ENCODE measurements around the gene MAPK7.
A peak's percentile ranks its signal among the peaks of the same experiment; 100 is the strongest.

Gene MAPK7

DNA sequence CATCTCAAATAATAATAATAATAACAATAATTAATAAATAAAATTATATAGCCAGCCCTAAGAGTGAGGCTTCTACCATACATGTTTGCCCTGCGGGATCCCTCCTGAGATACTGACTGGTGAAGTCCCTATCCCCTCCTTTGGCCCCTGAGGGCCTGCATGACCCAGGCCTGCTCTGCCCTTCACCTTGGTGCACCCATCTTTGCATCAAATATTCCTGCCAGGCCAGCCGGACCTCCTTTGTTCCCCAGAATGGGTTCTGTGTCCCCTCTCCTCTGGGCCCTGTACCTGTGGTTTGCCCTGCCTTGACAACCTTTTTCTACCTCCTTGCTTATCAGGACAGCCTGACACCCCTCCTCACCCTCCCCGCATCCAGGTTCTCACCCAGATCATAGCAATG, 30.8 kb downstream of the MAPK7 start:
- no peaks in the 10 kb centered on the region for H3K27me3 ChIP-seq (ENCODE audit: control insufficient read depth in 1 of 2, insufficient read depth in 2 of 2, low read length in 2 of 2)
- H3K27ac ChIP-seq (ENCODE audit: low read depth, low read length), result no peak overlapping the region
- no peak overlapping the region for H3K9ac ChIP-seq (ENCODE audit: low read depth in 1 of 2, low read length in 2 of 2)
- no peak overlapping the region for H3K4me3 ChIP-seq (ENCODE audit: low read depth in 1 of 2, low read length in 2 of 2)
- no peaks in the 10 kb centered on the region for H3K36me3 ChIP-seq (ENCODE audit: control insufficient read depth in 1 of 2, insufficient read depth in 2 of 2, low read length in 2 of 2)
- no peaks in the 10 kb centered on the region for H3K4me1 ChIP-seq (ENCODE audit: control insufficient read depth in 1 of 2, insufficient read depth in 2 of 2, low read length in 2 of 2)
- no peaks in the 10 kb centered on the region for H3K9me3 ChIP-seq (ENCODE audit: control insufficient read depth in 1 of 2, low read length in 2 of 2)

DNA sequence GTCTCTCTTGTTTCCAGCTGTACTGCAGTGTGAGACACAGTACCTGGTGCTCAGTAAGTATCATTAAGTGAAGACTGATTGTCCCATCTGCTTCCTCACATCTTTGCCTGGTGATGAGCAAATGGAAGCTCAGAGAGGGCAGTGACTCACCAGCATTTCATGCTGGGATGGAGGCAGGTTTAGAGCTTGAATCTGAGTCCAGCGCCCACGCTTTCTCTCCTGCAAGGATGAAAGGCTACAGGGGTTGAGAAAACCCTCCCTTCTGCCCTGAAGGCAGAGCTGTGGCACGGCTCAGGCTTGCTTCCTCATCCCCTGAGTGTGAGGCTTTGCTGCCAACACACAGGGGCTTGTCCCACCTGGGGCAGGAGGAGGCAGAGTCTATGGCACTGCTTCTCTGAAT, 31.2 kb downstream of the MAPK7 start:
- no peak overlapping the region for H3K27ac ChIP-seq (ENCODE audit: low read depth, low read length)
- H3K36me3 ChIP-seq (ENCODE audit: control insufficient read depth in 1 of 2, insufficient read depth in 2 of 2, low read length in 2 of 2), result no peaks in the 10 kb centered on the region
- no peaks in the 10 kb centered on the region for H3K4me1 ChIP-seq (ENCODE audit: control insufficient read depth in 1 of 2, insufficient read depth in 2 of 2, low read length in 2 of 2)
- H3K4me3 ChIP-seq (ENCODE audit: low read depth in 1 of 2, low read length in 2 of 2), result no peak overlapping the region
- no peaks in the 10 kb centered on the region for H3K27me3 ChIP-seq (ENCODE audit: control insufficient read depth in 1 of 2, insufficient read depth in 2 of 2, low read length in 2 of 2)
- H3K9ac ChIP-seq (ENCODE audit: low read depth in 1 of 2, low read length in 2 of 2), result no peak overlapping the region
- H3K9me3 ChIP-seq (ENCODE audit: control insufficient read depth in 1 of 2, low read length in 2 of 2), result no peaks in the 10 kb centered on the region

DNA sequence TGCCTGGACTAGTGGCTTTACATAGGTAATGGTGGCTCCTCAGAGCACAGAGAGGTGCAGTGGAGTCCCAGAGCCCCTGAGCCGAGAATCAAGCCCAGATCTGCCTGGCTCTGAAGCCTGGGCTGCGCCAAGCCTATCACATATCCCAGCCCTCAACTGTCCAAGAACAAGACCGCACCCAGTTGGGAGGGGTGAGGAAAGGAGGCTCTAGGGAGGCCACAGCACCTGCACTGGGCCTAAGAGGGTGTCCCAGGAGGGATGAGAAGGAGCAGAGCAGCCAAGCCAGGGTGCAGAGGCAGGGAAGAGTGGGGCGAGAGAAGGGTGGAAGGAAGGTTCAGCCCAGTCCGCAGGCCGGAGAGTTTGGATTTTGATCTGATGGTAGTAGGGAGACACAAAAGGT, 31.8 kb downstream of the MAPK7 start:
- no peak overlapping the region for H3K27ac ChIP-seq (ENCODE audit: low read depth, low read length)

DNA sequence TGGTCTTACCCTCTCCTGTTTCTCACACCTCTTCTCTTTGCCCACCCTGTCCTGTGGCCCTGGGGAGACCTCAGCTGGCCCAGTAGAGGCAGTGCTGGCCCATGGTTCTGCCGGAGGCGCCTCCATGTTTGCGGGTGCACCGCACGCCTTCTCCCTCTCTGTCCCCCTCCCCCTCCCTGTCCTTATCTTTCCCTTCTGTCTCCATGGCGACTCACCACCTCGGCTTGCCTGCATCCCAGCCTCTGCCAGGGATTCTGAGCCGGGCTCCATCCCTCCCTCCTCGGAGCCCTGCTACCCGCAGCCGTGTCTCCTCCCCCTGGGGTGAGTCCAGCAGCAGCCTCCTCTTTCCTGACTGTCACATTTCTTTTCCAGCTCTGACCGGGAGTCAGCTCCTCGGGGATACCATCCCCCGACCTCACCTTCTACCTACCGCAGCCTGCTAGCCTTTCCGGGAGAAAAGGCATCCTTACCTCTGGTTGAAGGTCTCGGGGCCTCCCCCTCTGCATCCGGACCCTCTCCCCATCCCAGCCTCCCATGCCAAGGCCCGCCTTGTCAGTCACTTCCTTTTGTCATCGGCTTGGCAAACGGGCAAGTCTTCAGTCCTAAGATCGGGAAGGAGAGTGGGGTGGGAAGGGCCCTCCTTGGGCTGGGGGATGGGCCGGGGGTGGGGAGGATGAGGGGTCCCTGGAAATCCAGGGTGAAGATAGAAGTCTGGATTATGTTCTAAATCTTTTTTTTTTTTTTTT, 32.8 kb downstream of the MAPK7 start, which contains the start of gene RNF112:
RNF112 (plus strand) TSS at position 358 of the 746 bp plus-strand sequence; CDS start at position 535, 177 bp downstream.
- no peaks in the 10 kb centered on the region for H3K36me3 ChIP-seq (ENCODE audit: control insufficient read depth in 1 of 2, insufficient read depth in 2 of 2, low read length in 2 of 2)
- no peaks in the 10 kb centered on the region for H3K4me1 ChIP-seq (ENCODE audit: control insufficient read depth in 1 of 2, insufficient read depth in 2 of 2, low read length in 2 of 2)
- H3K9ac ChIP-seq (ENCODE audit: low read depth in 1 of 2, low read length in 2 of 2), result no peak within 1 kb of the TSS
- no peaks in the 10 kb centered on the region for H3K27me3 ChIP-seq (ENCODE audit: control insufficient read depth in 1 of 2, insufficient read depth in 2 of 2, low read length in 2 of 2)
- H3K27ac ChIP-seq (ENCODE audit: low read depth, low read length), result no peak within 1 kb of the TSS
- H3K9me3 ChIP-seq (ENCODE audit: control insufficient read depth in 1 of 2, low read length in 2 of 2), result no peaks in the 10 kb centered on the region
- H3K4me3 ChIP-seq (ENCODE audit: low read depth in 1 of 2, low read length in 2 of 2), result peak within 1 kb of the TSS; percentile 35 to 54

More for the DNA sequence above, 31.8 kb downstream of the MAPK7 start:
- H3K4me1 ChIP-seq (ENCODE audit: control insufficient read depth in 1 of 2, insufficient read depth in 2 of 2, low read length in 2 of 2), result no peaks in the 10 kb centered on the region
- H3K9ac ChIP-seq (ENCODE audit: low read depth in 1 of 2, low read length in 2 of 2), result no peak overlapping the region
- no peaks in the 10 kb centered on the region for H3K36me3 ChIP-seq (ENCODE audit: control insufficient read depth in 1 of 2, insufficient read depth in 2 of 2, low read length in 2 of 2)
- no peaks in the 10 kb centered on the region for H3K9me3 ChIP-seq (ENCODE audit: control insufficient read depth in 1 of 2, low read length in 2 of 2)
- H3K27me3 ChIP-seq (ENCODE audit: control insufficient read depth in 1 of 2, insufficient read depth in 2 of 2, low read length in 2 of 2), result no peaks in the 10 kb centered on the region
- no peak overlapping the region for H3K4me3 ChIP-seq (ENCODE audit: low read depth in 1 of 2, low read length in 2 of 2)

DNA sequence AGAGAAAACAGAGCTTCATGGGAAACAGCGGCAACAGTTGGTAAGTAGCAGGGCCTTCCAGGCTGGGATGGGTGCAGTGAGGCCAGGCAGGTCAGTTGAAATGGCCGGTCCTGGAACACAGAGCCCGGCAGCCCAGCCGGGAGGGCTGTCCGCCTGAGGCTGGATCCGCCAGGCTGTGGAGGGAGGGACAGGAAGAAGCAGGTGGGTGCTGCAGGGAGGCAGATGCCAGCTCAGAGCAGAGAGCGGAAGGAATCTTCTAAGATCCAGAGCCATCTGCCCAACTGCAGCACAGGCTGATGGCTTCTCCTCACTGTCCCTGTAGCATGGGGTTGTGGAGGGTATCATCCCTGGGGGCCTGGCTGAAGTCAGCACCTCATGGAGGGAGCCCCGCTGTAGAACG, 33.3 kb downstream of the MAPK7 start:
- Histone ChIP-seq H3K4me3 (ENCODE audit: low read depth in 1 of 2, low read length in 2 of 2) (no peak overlapping the region), H3K4me1 (ENCODE audit: control insufficient read depth in 1 of 2, insufficient read depth in 2 of 2, low read length in 2 of 2) (no peaks in the 10 kb centered on the region), H3K9ac (ENCODE audit: low read depth in 1 of 2, low read length in 2 of 2) (no peak overlapping the region), H3K27me3 (ENCODE audit: control insufficient read depth in 1 of 2, insufficient read depth in 2 of 2, low read length in 2 of 2) (no peaks in the 10 kb centered on the region), H3K27ac (ENCODE audit: low read depth, low read length) (no peak overlapping the region), H3K9me3 (ENCODE audit: control insufficient read depth in 1 of 2, low read length in 2 of 2) (no peaks in the 10 kb centered on the region), H3K36me3 (ENCODE audit: control insufficient read depth in 1 of 2, insufficient read depth in 2 of 2, low read length in 2 of 2) (no peaks in the 10 kb centered on the region)

DNA sequence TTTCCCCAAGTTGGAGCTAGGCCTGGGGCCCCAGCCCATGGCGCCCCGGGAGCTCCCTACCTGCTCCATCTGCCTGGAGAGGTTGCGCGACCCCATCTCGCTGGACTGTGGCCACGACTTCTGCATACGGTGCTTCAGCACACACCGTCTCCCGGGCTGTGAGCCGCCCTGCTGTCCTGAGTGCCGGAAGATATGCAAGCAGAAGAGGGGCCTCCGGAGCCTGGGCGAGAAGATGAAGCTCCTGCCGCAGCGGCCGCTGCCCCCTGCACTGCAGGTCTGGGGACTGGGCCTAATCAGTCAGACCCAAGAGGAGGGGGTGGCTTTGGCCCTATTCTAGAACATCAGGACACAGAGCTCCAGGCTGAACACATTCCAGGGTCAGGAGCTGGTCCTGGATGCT, 34.2 kb downstream of the MAPK7 start:
- no peak overlapping the region for H3K27ac ChIP-seq (ENCODE audit: low read depth, low read length)
- no peaks in the 10 kb centered on the region for H3K9me3 ChIP-seq (ENCODE audit: control insufficient read depth in 1 of 2, low read length in 2 of 2)
- no peaks in the 10 kb centered on the region for H3K4me1 ChIP-seq (ENCODE audit: control insufficient read depth in 1 of 2, insufficient read depth in 2 of 2, low read length in 2 of 2)
- no peak overlapping the region for H3K9ac ChIP-seq (ENCODE audit: low read depth in 1 of 2, low read length in 2 of 2)
- no peaks in the 10 kb centered on the region for H3K36me3 ChIP-seq (ENCODE audit: control insufficient read depth in 1 of 2, insufficient read depth in 2 of 2, low read length in 2 of 2)
- no peak overlapping the region for H3K4me3 ChIP-seq (ENCODE audit: low read depth in 1 of 2, low read length in 2 of 2)
- no peaks in the 10 kb centered on the region for H3K27me3 ChIP-seq (ENCODE audit: control insufficient read depth in 1 of 2, insufficient read depth in 2 of 2, low read length in 2 of 2)

DNA sequence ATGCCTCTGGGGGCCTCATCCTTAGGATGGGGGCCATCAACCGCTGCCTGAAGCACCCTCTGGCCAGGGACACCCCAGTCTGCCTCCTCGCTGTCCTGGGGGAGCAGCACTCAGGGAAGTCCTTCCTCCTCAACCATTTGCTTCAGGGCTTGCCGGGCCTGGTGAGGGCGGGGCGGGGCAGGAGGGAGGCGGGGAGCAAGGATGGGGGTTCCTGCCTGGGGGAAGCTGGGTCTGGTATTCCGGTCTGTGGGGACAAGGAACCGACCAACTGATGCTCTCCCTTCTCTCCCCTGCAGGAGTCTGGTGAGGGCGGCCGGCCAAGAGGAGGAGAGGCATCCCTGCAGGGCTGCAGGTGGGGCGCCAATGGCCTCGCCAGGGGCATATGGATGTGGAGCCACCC, 34.7 kb downstream of the MAPK7 start:
- Histone ChIP-seq H3K9me3 (ENCODE audit: control insufficient read depth in 1 of 2, low read length in 2 of 2) (no peaks in the 10 kb centered on the region), H3K27me3 (ENCODE audit: control insufficient read depth in 1 of 2, insufficient read depth in 2 of 2, low read length in 2 of 2) (no peaks in the 10 kb centered on the region), H3K4me3 (ENCODE audit: low read depth in 1 of 2, low read length in 2 of 2) (no peak overlapping the region), H3K36me3 (ENCODE audit: control insufficient read depth in 1 of 2, insufficient read depth in 2 of 2, low read length in 2 of 2) (no peaks in the 10 kb centered on the region), H3K27ac (ENCODE audit: low read depth, low read length) (no peak overlapping the region), H3K9ac (ENCODE audit: low read depth in 1 of 2, low read length in 2 of 2) (no peak overlapping the region), H3K4me1 (ENCODE audit: control insufficient read depth in 1 of 2, insufficient read depth in 2 of 2, low read length in 2 of 2) (peaks cover 0 to under 1% of the 10 kb centered on the region in 2 donors)

DNA sequence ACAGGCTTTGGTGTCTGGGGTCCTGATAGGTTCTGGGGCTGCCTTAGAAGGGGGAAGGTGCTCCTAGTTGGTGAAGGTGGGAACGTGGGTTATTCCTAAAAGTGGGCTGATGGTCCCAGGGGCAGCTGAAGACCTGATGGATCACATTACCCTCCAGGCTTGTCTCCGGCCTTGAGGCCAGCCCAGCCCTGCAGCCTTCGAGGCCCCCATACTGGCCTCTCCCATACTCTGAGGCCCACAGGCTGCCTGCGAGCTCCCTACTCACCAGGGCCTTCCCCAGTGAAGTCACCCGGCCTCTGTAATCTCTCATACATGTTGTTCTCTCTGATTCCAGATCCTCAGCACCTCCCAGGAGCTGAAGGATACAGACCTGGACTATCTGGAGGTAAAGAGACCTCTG, 35.5 kb downstream of the MAPK7 start:
- Histone ChIP-seq H3K9me3 (ENCODE audit: control insufficient read depth in 1 of 2, low read length in 2 of 2) (no peaks in the 10 kb centered on the region), H3K27ac (ENCODE audit: low read depth, low read length) (no peak overlapping the region), H3K27me3 (ENCODE audit: control insufficient read depth in 1 of 2, insufficient read depth in 2 of 2, low read length in 2 of 2) (no peaks in the 10 kb centered on the region), H3K4me3 (ENCODE audit: low read depth in 1 of 2, low read length in 2 of 2) (no peak overlapping the region), H3K4me1 (ENCODE audit: control insufficient read depth in 1 of 2, insufficient read depth in 2 of 2, low read length in 2 of 2) (peaks cover 0 to 3% of the 10 kb centered on the region in 2 donors), H3K36me3 (ENCODE audit: control insufficient read depth in 1 of 2, insufficient read depth in 2 of 2, low read length in 2 of 2) (no peaks in the 10 kb centered on the region), H3K9ac (ENCODE audit: low read depth in 1 of 2, low read length in 2 of 2) (no peak overlapping the region)

DNA sequence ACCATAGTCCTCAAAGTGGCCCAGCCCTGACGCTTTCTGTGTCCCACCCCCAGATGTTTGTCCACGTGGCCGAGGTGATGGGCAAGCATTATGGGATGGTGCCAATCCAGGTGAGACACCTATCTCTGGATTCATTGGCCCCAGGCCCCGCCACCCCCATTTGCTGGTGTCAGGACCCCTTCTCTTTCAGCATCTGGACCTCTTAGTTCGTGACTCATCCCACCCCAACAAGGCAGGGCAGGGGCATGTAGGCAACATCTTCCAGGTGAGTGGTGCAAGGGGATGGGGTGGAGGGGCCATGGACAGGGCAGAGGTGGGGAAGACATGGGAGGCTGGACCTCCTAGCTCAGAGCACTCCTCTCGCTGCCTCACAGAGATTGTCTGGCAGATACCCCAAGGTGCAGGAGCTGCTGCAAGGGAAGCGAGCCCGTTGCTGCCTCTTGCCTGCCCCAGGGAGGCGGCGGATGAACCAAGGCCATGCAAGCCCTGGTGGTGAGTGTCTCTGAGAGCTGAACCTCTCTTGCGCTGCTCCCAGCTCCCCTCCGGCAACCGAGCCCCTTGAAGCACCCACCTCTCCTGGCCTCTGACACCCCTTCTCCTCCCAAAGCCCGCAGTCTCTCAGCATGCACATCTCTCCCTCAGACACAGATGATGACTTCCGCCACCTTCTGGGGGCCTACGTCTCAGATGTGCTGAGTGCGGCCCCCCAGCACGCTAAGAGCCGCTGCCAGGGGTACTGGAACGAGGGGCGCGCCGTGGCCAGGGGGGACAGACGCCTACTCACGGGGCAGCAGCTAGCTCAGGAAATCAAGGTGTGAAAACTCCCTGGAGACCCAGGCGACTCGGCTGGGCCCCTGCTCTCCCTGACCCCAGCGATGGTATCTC, 36.3 kb downstream of the MAPK7 start:
- no peak overlapping the region for H3K9ac ChIP-seq (ENCODE audit: low read depth in 1 of 2, low read length in 2 of 2)
- no peak overlapping the region for H3K27ac ChIP-seq (ENCODE audit: low read depth, low read length)
- no peaks in the 10 kb centered on the region for H3K36me3 ChIP-seq (ENCODE audit: control insufficient read depth in 1 of 2, insufficient read depth in 2 of 2, low read length in 2 of 2)
- H3K4me3 ChIP-seq (ENCODE audit: low read depth in 1 of 2, low read length in 2 of 2), result no peak overlapping the region
- H3K4me1 ChIP-seq (ENCODE audit: control insufficient read depth in 1 of 2, insufficient read depth in 2 of 2, low read length in 2 of 2), result peaks cover 0 to 3% of the 10 kb centered on the region in 2 donors
- H3K9me3 ChIP-seq (ENCODE audit: control insufficient read depth in 1 of 2, low read length in 2 of 2), result no peaks in the 10 kb centered on the region
- no peaks in the 10 kb centered on the region for H3K27me3 ChIP-seq (ENCODE audit: control insufficient read depth in 1 of 2, insufficient read depth in 2 of 2, low read length in 2 of 2)

DNA sequence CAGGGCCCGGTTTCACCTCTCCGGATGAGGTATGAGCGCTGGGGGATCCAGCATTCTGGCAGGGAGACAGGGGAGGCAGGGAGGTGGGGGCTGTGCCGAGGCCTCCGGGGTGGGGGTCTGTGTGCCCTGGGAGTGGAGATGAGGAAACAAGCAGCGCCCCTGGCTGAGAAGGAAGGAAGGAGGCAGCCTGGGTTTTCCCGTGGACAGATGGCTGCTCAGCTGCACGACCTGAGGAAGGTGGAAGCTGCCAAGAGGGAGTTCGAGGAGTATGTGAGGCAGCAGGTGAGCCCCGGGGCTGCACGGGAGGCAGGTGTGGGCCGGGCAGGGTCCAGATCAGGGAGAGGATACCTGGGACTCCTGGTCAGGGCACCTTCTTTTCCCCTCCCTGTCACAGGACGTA, 37.0 kb downstream of the MAPK7 start:
- no peaks in the 10 kb centered on the region for H3K27me3 ChIP-seq (ENCODE audit: control insufficient read depth in 1 of 2, insufficient read depth in 2 of 2, low read length in 2 of 2)
- H3K4me3 ChIP-seq (ENCODE audit: low read depth in 1 of 2, low read length in 2 of 2), result no peak overlapping the region
- no peak overlapping the region for H3K27ac ChIP-seq (ENCODE audit: low read depth, low read length)
- peaks cover 0 to 3% of the 10 kb centered on the region in 2 donors for H3K4me1 ChIP-seq (ENCODE audit: control insufficient read depth in 1 of 2, insufficient read depth in 2 of 2, low read length in 2 of 2)
- H3K9me3 ChIP-seq (ENCODE audit: control insufficient read depth in 1 of 2, low read length in 2 of 2), result no peaks in the 10 kb centered on the region
- no peak overlapping the region for H3K9ac ChIP-seq (ENCODE audit: low read depth in 1 of 2, low read length in 2 of 2)
- no peaks in the 10 kb centered on the region for H3K36me3 ChIP-seq (ENCODE audit: control insufficient read depth in 1 of 2, insufficient read depth in 2 of 2, low read length in 2 of 2)

Data from duodenal mucosa (tissue), 2 donors.